Testis (tissue), 2 donors: ENCODE measurements around the gene CDH7.

Experiments
- POLR2A ChIP-seq: fragments of 450-650 bp; IDR thresholded peaks from one replicate; pipeline ENCODE4 v1.6.1; 2017; ENCODE audit warnings: antibody characterized with exemption, mild to moderate bottlenecking, moderate library complexity
- TF ChIP-seq, protein P1 (sequence below), 3 experiments: fragments of 450-650 bp in 2 of 3; fragments of 200-600 bp in 1 of 3; sonication (generic) in 1 of 3; IDR thresholded peaks; one replicate each; pipeline ENCODE4 v1.5.1; 2016 to 2019; ENCODE audit warnings: antibody characterized with exemption in 3 of 3, mild to moderate bottlenecking in 2 of 3, moderate library complexity in 1 of 3

DNA sequence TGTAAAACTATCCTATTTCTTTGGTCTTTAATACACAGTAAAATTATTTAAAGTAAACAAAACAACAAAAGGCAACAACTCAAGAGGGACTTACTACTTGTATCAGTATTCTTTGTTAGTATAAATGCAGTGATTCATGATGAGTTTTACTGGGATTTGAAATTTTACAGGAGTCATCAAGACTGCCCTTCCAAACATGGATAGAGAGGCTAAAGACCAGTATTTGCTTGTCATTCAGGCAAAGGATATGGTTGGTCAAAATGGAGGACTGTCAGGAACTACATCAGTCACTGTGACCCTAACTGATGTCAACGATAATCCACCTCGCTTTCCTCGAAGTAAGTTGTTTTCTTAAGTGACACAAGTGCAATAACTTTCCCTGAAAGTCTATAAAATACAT is 71.1 kb downstream of the CDH7 start:
- TF ChIP-seq, protein P1, sequence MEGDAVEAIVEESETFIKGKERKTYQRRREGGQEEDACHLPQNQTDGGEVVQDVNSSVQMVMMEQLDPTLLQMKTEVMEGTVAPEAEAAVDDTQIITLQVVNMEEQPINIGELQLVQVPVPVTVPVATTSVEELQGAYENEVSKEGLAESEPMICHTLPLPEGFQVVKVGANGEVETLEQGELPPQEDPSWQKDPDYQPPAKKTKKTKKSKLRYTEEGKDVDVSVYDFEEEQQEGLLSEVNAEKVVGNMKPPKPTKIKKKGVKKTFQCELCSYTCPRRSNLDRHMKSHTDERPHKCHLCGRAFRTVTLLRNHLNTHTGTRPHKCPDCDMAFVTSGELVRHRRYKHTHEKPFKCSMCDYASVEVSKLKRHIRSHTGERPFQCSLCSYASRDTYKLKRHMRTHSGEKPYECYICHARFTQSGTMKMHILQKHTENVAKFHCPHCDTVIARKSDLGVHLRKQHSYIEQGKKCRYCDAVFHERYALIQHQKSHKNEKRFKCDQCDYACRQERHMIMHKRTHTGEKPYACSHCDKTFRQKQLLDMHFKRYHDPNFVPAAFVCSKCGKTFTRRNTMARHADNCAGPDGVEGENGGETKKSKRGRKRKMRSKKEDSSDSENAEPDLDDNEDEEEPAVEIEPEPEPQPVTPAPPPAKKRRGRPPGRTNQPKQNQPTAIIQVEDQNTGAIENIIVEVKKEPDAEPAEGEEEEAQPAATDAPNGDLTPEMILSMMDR (IDR thresholded peaks at IDR 0.05) = no peak
- TF ChIP-seq POLR2A = no peak
